Measurements from ENCODE around the gene BANK1.
A peak's percentile ranks its signal among the peaks of the same experiment; 100 is the strongest.

BANK1 gene

GRCh38 chr4:101795704-101796103 lies 5.2 kb downstream of the BANK1 start:
- Mint-ChIP-seq H3K36me3 (ENCODE audit: low read depth) (peaks cover 4% of the 10 kb centered on the region), H3K9me3 (peaks cover 12% of the 10 kb centered on the region), H3K27ac (no peak overlapping the region), H3K27me3 (ENCODE audit: low read depth) (peaks cover 15% of the 10 kb centered on the region), H3K4me1 (no peaks in the 10 kb centered on the region), H3K4me3 (no peak overlapping the region)
- TF ChIP-seq, protein P1, sequence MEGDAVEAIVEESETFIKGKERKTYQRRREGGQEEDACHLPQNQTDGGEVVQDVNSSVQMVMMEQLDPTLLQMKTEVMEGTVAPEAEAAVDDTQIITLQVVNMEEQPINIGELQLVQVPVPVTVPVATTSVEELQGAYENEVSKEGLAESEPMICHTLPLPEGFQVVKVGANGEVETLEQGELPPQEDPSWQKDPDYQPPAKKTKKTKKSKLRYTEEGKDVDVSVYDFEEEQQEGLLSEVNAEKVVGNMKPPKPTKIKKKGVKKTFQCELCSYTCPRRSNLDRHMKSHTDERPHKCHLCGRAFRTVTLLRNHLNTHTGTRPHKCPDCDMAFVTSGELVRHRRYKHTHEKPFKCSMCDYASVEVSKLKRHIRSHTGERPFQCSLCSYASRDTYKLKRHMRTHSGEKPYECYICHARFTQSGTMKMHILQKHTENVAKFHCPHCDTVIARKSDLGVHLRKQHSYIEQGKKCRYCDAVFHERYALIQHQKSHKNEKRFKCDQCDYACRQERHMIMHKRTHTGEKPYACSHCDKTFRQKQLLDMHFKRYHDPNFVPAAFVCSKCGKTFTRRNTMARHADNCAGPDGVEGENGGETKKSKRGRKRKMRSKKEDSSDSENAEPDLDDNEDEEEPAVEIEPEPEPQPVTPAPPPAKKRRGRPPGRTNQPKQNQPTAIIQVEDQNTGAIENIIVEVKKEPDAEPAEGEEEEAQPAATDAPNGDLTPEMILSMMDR (IDR thresholded peaks at IDR 0.05; ENCODE audit: unreplicated experiment in 3 of 3): no peak

DNA sequence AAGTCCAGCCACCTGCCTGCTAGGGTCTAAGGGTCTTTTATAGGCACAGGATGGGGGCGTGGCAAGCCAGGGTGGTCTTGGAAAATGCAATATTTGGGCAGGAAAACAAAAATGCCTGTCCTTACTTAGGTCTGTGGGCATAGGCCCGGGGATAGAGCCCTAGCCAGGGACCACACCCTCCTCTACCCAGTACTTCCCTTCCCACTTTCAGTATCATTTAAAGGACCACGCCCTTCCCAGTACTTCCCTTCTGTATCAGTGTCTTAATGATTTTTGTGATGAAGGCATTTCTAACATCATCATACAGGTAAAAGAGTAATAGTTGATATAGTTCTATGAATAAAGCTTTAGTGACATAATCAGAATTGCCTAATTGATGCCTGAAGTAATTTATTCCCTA lies 11.4 kb downstream of the BANK1 start:
- no peak overlapping the region for H3K27ac Mint-ChIP-seq
- H3K36me3 Mint-ChIP-seq (ENCODE audit: low read depth): peaks cover 4% of the 10 kb centered on the region
- no peaks in the 10 kb centered on the region for H3K4me1 Mint-ChIP-seq
- no peaks in the 10 kb centered on the region for H3K27me3 Mint-ChIP-seq (ENCODE audit: low read depth)
- TF ChIP-seq, protein P1 (IDR thresholded peaks at IDR 0.05; ENCODE audit: unreplicated experiment in 3 of 3): no peak
- H3K9me3 Mint-ChIP-seq: peaks cover 12% of the 10 kb centered on the region
- H3K4me3 Mint-ChIP-seq: no peak overlapping the region

DNA sequence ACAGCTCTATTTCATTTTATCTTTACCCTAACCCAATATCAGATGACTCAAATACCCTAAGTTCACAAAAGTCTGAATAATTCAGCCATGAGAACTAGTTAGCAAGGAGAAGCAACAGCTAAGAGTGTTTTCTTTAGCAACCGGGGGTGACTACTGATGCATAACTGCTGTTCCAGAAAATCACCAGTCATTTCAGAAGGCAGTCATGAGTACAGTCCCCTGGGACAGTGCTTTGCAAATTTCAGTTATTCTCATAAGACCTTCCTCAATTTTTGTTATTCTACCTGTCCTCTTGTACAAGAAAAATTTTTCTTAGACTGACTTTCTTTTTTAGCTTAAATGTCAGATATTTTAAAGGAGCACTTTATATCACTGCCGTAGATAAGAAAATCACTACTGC lies 16.4 kb downstream of the BANK1 start:
- no peak overlapping the region for H3K4me3 Mint-ChIP-seq
- H3K4me1 Mint-ChIP-seq: no peaks in the 10 kb centered on the region
- no peaks in the 10 kb centered on the region for H3K36me3 Mint-ChIP-seq (ENCODE audit: low read depth)
- no peaks in the 10 kb centered on the region for H3K9me3 Mint-ChIP-seq
- H3K27me3 Mint-ChIP-seq (ENCODE audit: low read depth): no peaks in the 10 kb centered on the region
- TF ChIP-seq, protein P1 (IDR thresholded peaks at IDR 0.05; ENCODE audit: unreplicated experiment in 3 of 3): no peak
- H3K27ac Mint-ChIP-seq: peak overlapping the region in 1 of 3 experiments; percentile 43

DNA sequence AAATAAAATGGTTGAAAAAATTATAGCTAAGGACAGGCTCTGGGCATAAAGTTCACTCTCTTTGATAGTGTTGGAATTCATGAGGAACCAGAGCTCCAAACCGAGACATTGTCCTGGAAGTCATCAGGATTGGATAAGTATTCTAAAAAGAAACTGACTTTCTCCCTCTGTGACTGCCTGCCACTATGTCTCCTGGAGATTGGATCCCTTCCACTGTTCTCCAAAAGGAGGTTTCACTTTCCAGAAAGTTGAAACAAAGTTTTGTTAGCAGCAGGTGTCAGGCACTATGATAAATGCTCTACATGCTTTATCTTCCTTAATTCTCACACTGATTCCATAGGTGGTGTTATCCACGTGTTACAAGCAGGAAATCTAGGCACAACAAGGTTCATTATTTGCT lies 16.8 kb downstream of the BANK1 start:
- no peaks in the 10 kb centered on the region for H3K4me1 Mint-ChIP-seq
- no peaks in the 10 kb centered on the region for H3K9me3 Mint-ChIP-seq
- H3K4me3 Mint-ChIP-seq: no peak overlapping the region
- peak overlapping the region in 1 of 3 experiments; percentile 43 for H3K27ac Mint-ChIP-seq
- TF ChIP-seq, protein P1 (IDR thresholded peaks at IDR 0.05; ENCODE audit: unreplicated experiment in 3 of 3): no peak
- H3K36me3 Mint-ChIP-seq (ENCODE audit: low read depth): no peaks in the 10 kb centered on the region
- no peaks in the 10 kb centered on the region for H3K27me3 Mint-ChIP-seq (ENCODE audit: low read depth)

DNA sequence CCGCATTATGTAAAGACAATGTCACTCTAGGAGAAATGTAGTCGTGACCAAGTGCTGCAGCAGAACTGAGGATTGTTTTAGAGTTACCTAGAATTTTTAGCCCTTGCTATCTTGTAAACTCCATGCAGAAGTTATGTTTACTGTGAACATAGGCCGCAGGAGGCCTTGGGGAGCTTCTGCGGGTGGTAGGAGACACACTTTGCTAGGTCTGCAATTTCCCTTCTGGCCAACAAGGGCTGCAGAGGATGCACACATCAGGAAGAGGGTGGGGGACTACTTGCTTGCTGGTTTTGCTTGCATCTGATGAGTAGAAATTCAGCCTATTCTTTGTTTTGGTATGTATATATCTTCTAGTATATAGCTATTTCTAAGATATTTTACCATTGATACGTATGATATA lies 23.1 kb downstream of the BANK1 start:
- no peaks in the 10 kb centered on the region for H3K9me3 Mint-ChIP-seq
- no peaks in the 10 kb centered on the region for H3K27me3 Mint-ChIP-seq (ENCODE audit: low read depth)
- TF ChIP-seq, protein P1 (IDR thresholded peaks at IDR 0.05; ENCODE audit: unreplicated experiment in 3 of 3): no peak
- H3K4me1 Mint-ChIP-seq: no peaks in the 10 kb centered on the region
- H3K4me3 Mint-ChIP-seq: no peak overlapping the region
- no peak overlapping the region for H3K27ac Mint-ChIP-seq
- H3K36me3 Mint-ChIP-seq (ENCODE audit: low read depth): no peaks in the 10 kb centered on the region

GRCh38 chr4:101818362-101818761 lies 27.8 kb downstream of the BANK1 start:
- Mint-ChIP-seq H3K27me3 (ENCODE audit: low read depth) (no peaks in the 10 kb centered on the region), H3K36me3 (ENCODE audit: low read depth) (no peaks in the 10 kb centered on the region), H3K9me3 (peaks cover 13% of the 10 kb centered on the region), H3K4me3 (no peak overlapping the region), H3K27ac (no peak overlapping the region), H3K4me1 (no peaks in the 10 kb centered on the region)
- TF ChIP-seq, protein P1 (IDR thresholded peaks at IDR 0.05; ENCODE audit: unreplicated experiment in 3 of 3): no peak

Data from nephron (organoid).